ENCODE results near the gene OPN1SW.

OPN1SW gene

GRCh38 chr7:128775744-128776474 lies at the start of gene OPN1SW:
Gene OPN1SW, minus strand, starts transcription at chr7:128775794. Its CDS starts 13 bp downstream, at chr7:128775781.
- DNase-seq = no peak

DNA sequence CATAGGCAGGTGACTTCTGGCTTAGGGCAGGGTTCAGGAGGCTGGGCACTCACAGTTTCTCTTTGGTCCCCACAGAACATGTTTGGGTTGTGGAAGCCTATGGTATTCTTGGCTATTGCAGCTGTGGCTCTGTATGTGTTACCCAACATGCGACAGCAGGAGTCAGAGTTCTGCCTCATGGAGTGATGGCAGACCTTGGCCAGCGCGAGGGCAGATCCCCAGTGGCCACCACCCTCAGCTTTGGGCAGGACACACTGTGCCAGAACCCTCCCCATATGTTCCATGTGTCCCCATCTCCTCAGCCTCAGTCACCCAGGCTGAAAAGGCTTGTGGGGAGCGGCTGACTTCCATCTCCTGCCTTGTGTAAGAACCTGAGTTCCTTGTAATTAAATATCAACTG lies 46.1 kb upstream of the OPN1SW start:
- no peak for DNase-seq

DNA sequence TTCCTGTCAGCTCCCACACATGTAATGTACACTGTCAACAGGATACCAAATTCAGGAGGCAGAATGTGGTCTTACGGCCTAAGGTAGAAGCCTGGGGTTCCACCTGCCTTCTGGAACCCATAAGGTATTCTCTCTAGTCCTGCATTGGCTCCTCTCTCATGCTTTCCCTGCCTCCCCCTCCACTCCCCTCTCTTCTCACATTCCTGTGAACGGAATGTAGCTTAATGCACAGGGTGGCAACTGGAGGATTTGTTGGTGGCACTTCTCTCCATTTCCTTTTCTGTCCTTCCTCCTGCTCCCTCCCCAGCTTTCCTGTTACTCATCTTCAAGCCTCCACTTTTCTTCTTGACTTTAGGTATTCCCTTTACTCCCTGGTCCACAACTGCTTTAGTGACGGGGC lies 43.1 kb upstream of the OPN1SW start:
- DNase-seq = no peak

DNA sequence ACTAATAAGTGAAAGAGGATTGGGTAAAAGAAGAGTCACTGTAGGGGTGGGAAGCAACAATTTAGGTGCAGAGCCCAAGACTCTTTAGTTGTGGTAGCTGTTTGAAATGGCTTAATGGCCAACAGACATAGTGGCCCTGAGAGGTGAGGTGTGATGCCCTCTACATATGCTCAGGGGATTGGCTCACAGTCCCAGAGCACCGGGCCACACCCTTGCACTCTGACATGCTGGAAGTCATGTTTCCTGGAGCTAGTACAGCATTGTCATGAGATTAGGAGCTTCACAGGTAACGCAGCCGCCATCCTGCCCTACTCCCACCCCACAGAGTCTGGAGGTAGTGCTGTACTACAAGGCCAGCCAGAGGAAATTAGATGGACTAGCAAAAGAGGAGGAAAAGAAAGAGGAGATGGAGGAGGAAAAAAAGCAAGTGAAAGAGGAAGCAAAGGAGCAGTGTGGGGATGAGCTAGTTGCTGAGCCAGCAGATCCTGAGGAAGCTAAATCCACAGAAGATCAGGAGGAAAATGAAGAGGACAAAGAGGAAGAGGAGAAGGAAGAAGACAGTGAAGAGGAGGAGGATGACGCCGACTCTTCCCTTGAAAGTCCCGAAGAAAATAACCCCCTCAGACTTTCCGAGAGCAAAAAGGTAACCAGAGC lies 39.8 kb upstream of the OPN1SW start:
- no peak for DNase-seq

DNA sequence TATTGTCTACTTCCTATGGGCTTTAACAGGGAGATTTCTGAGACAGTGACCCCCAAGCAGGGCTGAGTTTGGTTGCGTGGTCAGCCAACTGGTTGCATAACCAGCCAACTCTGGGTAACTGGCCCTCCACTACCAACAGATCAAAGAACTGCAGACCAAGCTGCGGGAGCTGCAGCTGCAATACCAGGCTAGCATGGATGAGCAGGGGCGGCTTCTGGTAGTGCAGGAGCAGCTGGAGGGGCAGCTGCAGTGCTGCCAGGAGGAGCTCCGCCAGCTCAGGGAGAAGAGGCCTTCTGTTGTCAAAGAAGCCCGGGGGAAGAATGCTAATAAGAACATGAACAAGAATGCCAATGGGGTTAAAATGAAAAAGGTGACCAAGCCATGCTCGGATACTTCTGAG lies 38.9 kb upstream of the OPN1SW start:
- no peak for DNase-seq

DNA sequence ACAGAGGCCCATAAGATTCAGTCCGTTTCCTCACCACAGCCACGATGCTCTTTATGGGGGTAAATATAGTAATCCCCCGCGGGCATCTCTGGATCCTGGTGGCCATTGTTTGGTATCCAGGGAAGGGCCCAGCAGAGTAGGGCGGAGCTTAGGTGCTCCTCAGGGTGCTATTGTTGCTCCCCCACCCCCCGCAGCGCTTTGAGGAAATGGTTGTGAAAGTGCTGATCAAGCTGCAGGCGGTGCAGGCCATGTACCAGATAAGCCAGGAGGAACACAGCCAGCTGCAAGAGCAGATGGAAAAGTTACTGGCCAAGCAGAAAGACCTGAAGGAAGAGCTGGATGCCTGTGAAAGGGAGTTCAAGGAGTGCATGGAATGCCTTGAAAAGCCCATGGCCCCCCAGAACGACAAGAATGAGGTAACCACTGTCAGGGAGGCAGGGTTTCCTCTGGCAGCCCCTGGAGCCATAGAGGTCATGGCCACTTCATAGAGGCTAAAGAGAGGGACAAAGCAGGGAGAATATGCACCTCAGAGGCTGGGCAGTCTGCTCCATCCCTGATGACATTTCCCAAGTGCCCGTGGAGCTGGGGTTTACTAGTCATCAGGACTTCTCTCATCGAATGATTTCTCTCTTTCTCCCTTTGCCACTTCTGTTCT lies 37.0 kb upstream of the OPN1SW start:
- no peak for DNase-seq

GRCh38 chr7:128811631-128812430 lies 36.2 kb upstream of the OPN1SW start:
- DNase-seq = no peak

DNA sequence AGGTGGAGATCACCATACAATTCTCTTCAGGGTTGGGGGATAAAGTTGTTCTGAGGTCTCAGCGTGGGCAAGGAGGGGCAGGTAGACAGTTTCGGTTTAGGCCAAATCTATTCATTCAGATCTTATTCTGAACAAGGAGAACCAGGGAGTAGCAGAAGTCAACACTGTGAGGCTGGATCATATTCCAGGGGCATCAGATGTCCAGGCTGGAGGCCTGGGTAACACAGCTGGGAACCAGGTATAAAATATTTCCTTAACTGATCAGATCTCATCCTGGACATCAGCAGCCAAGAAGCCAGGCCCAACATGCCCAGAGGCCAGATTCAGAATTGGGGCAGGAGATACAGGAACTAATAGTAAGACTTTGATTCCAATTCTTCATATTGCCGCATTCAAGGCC lies 35.4 kb upstream of the OPN1SW start:
- no peak for DNase-seq

- DNase-seq = no peak
Observed at GRCh38 chr7:128810473-128810872, 34.9 kb upstream of the OPN1SW start.

DNA sequence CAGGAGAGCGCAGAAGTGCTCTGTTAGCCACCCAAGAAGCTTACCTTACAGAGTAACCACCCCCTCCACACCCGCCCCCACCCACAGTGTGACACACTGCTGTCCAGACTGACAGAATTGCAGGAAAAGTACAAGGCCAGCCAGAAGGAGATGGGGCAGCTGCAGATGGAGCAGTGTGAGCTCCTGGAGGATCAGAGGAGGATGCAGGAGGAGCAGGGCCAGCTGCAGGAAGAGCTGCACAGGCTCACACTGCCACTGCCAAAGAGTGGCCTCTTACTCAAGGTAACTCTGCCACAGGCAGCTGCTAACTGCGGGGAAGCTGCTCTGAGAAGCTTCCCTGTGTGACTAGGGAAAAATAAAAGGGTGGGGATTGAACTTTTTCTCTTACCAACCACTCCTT lies 33.8 kb upstream of the OPN1SW start:
- no peak for DNase-seq

DNA sequence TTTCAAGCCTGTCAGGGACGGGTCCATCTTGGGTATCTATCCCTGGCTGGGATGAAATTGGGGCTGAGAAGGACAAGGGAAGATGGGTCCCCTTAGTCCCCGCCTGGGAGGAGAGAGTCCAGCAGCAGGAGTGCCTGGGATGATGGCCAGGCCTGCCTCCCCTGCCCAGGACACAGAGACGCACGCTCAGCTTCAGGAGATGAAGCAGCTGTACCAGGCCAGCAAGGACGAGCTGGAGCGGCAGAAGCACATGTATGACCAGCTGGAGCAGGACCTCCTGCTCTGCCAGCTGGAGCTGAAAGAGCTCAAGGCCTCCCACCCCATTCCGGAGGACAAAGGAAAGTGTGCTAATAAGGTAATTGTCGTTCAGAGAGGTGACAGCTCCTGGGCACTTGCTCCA lies 31.6 kb upstream of the OPN1SW start:
- no peak for DNase-seq

- DNase-seq = no peak
Observed at GRCh38 chr7:128805225-128805624, 29.6 kb upstream of the OPN1SW start.

DNA sequence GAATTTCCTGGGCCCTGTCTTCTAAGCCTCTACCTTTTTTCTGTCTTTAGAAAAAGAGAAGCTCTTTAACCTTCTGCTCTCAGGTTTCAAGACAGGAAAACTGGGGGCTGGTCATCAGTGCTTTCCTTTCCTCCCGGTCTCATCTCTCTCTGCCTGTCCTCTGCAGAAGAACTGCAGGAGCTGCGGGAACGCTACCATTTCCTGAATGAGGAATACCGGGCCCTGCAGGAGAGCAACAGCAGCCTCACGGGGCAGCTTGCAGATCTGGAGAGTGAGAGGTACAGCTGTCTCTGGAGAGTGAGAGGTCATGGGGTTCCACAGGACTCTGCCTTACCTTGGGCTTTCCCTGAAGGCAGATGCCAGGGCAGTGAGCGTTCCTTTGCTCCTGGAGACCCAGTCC lies 28.9 kb upstream of the OPN1SW start:
- no peak for DNase-seq

- DNase-seq = no peak
Observed at GRCh38 chr7:128801667-128802418, 26.2 kb upstream of the OPN1SW start.

- DNase-seq = no peak
Observed at GRCh38 chr7:128801003-128801402, 25.4 kb upstream of the OPN1SW start.

DNA sequence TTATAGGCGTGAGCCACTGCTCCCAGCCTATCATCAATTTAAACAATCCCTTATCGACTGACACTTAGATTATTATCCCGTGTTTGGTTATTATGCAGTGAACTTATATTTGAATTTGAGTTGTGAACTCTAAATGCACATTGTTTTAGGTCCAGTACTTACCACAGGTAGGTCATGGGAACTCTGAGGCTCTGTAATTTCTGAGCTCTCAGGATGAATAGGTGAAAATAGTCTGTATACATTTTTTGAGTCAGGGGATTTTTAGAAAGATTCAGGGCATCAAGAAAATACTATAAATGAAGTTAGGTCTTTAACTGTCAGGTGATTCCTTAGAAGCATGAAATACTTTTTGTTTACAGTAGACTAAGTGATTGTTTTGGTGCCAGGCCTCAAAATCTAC lies 25.0 kb upstream of the OPN1SW start:
- no peak for DNase-seq

DNA sequence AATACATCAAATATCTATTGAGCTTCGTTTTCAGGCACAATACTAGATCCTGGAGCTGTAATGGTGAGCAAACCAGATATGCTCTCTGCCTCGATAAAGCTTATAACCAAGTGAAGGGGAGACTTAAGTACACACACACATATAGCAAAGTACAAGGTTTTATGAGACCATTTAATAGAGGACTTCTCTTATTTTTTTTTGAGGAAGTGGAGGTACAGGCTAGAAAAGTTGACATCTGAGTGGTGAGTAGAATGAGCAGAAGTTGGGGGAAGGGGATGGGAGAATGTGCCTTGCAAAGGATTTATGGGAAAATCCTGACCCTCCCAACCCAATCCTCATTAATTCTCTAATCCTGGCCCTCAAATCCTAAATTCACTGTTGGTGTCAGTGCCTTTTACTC lies 23.9 kb upstream of the OPN1SW start:
- no peak for DNase-seq

GRCh38 chr7:128796327-128796726 lies 20.7 kb upstream of the OPN1SW start:
- no peak for DNase-seq

DNA sequence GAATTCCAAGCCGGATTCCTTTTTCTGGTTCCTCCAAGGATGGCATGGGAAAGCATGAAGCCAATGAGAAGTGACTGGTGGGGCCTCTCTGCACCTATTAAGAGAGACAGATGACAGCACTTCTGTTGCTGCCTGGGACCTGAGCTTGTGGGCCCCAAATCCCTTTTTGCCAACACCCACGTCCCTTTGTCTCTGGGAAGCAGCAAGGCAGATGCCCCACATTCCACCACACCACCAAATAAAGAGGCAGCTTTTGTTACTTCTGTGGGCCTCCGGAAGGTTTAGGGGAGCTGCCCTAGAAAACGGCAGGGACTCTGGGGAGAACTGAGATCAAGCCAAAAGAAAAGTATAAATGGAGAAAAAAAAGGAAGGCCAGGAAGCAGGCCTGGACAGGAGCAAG lies 19.5 kb upstream of the OPN1SW start:
- no peak for DNase-seq

GRCh38 chr7:128794436-128794835 lies 18.8 kb upstream of the OPN1SW start:
- no peak for DNase-seq

- no peak for DNase-seq
Observed at GRCh38 chr7:128794020-128794419, 18.4 kb upstream of the OPN1SW start.

GRCh38 chr7:128793181-128793547 lies 17.6 kb upstream of the OPN1SW start:
- no peak for DNase-seq
